SK-N-SH treated with all-trans-retinoic acid at 6 μM for 48 hours (cell line): Measurements from ENCODE around the gene UBE4B.
A peak's percentile ranks its signal among the peaks of the same experiment; 100 is the strongest.
"Not testable (repeated sequence)": the region's sequence is repeated elsewhere in the genome, so short reads cannot be mapped to it uniquely, and the experiment has no call there.

ENCODE experiments used
- ATAC-seq: fragments of 200-7000 bp; cut with Tn5 transposase; 3 replicates; pipeline ENCODE4 v1.9.1; 2020; ENCODE audit warnings: mild to moderate bottlenecking, moderate library complexity
- ARNTL ChIP-seq: fragments of 450-650 bp; formaldehyde crosslinking; IDR thresholded peaks from 2 replicates; pipeline ENCODE4 v1.5.0; 2020; ENCODE audit warnings: low read depth, mild to moderate bottlenecking, moderate library complexity, borderline replicate concordance
- BACH2 ChIP-seq: fragments of 250-450 bp; sonication (Bioruptor Pico); IDR thresholded peaks from 2 replicates; pipeline ENCODE4 v1.9.0; 2021; ENCODE audit warnings: mild to moderate bottlenecking, borderline replicate concordance
- CREB5 ChIP-seq: fragments of 250-450 bp; sonication (Bioruptor Pico); IDR thresholded peaks from 2 replicates; pipeline ENCODE4 v1.5.1; 2020; ENCODE audit warnings: low read depth, mild to moderate bottlenecking, moderate library complexity
- CSDC2 ChIP-seq: fragments of 250-450 bp; sonication (Bioruptor Pico); IDR thresholded peaks from 2 replicates; pipeline ENCODE4 v1.5.0; 2020; ENCODE audit warnings: mild to moderate bottlenecking, moderate library complexity
- ESRRG ChIP-seq: fragments of 250-450 bp; sonication (Bioruptor Pico); IDR thresholded peaks from 2 replicates; pipeline ENCODE4 v1.6.1; 2021; ENCODE audit warnings: mild to moderate bottlenecking
- GLIS3 ChIP-seq: fragments of 250-450 bp; sonication (Bioruptor Pico); IDR thresholded peaks from 2 replicates; pipeline ENCODE4 v1.5.0; 2020; ENCODE audit warnings: mild to moderate bottlenecking, moderate library complexity
- OSR1 ChIP-seq: fragments of 250-450 bp; sonication (Bioruptor Pico); IDR thresholded peaks from 2 replicates; pipeline ENCODE4 v1.8.0; 2022; ENCODE audit warnings: moderate library complexity, mild to moderate bottlenecking, inconsistent platforms
- POU6F1 ChIP-seq: fragments of 250-450 bp; sonication (Bioruptor Pico); IDR thresholded peaks from 2 replicates; pipeline ENCODE4 v1.8.0; 2021; ENCODE audit warnings: low read depth, mild to moderate bottlenecking, moderate library complexity, borderline replicate concordance
- PPARA ChIP-seq: fragments of 250-450 bp; sonication (Bioruptor Pico); IDR thresholded peaks from 2 replicates; pipeline ENCODE4 v1.5.0; 2020; ENCODE audit warnings: mild to moderate bottlenecking, borderline replicate concordance
- RARB ChIP-seq: fragments of 250-450 bp; sonication (Bioruptor Pico); IDR thresholded peaks from 2 replicates; pipeline ENCODE4 v1.8.0; 2021; ENCODE audit warnings: mild to moderate bottlenecking, moderate library complexity
- SNAI2 ChIP-seq: fragments of 250-450 bp; sonication (Bioruptor Pico); IDR thresholded peaks from 2 replicates; pipeline ENCODE4 v1.5.0; 2020; ENCODE audit warnings: mild to moderate bottlenecking, moderate library complexity
- TCF4 ChIP-seq: fragments of 250-450 bp; sonication (Bioruptor Pico); IDR thresholded peaks from 2 replicates; pipeline ENCODE4 v1.8.0; 2021; ENCODE audit warnings: mild to moderate bottlenecking, moderate library complexity, borderline replicate concordance
- TOX ChIP-seq: fragments of 250-450 bp; sonication (Bioruptor Pico); IDR thresholded peaks from 2 replicates; pipeline ENCODE4 v1.8.0; 2021; ENCODE audit warnings: mild to moderate bottlenecking, moderate library complexity, borderline replicate concordance
- TSHZ2 ChIP-seq: fragments of 250-450 bp; sonication (Bioruptor Pico); IDR thresholded peaks from 2 replicates; pipeline ENCODE4 v1.5.0; 2020; ENCODE audit warnings: mild to moderate bottlenecking, moderate library complexity
- ZFP3 ChIP-seq: fragments of 250-450 bp; sonication (Bioruptor Pico); IDR thresholded peaks from 2 replicates; pipeline ENCODE4 v1.5.0; 2020; ENCODE audit warnings: mild to moderate bottlenecking, moderate library complexity
- ZNF565 ChIP-seq: fragments of 450-650 bp; formaldehyde crosslinking; conservative IDR thresholded peaks from 2 replicates; pipeline ENCODE4 v1.5.0; 2020; ENCODE audit warnings: low read depth, mild to moderate bottlenecking, moderate library complexity
- ZNF70 ChIP-seq: fragments of 450-650 bp; formaldehyde crosslinking; IDR thresholded peaks from 2 replicates; pipeline ENCODE4 v1.5.0; 2020; ENCODE audit warnings: mild to moderate bottlenecking, moderate library complexity
- ZNF8 ChIP-seq: fragments of 450-650 bp; formaldehyde crosslinking; IDR thresholded peaks from 2 replicates; pipeline ENCODE4 v1.5.0; 2020; ENCODE audit warnings: mild to moderate bottlenecking, moderate library complexity
- TF ChIP-seq, protein P1 (sequence below): fragments of 250-450 bp; sonication (Bioruptor Pico); IDR thresholded peaks from 2 replicates; pipeline ENCODE4 v1.5.1; 2021; ENCODE audit warnings: mild to moderate bottlenecking, moderate library complexity
- TF ChIP-seq, protein P2 (sequence below): fragments of 250-450 bp; sonication (Bioruptor Pico); IDR thresholded peaks from 2 replicates; pipeline ENCODE4 v1.8.0; 2020; ENCODE audit warnings: mild to moderate bottlenecking, moderate library complexity, borderline replicate concordance

The UBE4B gene

GRCh38 chr1:10217748-10218441, 185.1 kb downstream of the UBE4B start:
- ATAC-seq = peak; percentile 68
- TF ChIP-seq PPARA (CRISPR knock-in tag) = no peak
- TF ChIP-seq TCF4 (CRISPR knock-in tag) = no peak
- TF ChIP-seq TSHZ2 (CRISPR knock-in tag) = no peak
- TF ChIP-seq ZNF8 (CRISPR knock-in tag) = no peak
- no peak for TF ChIP-seq GLIS3 (CRISPR knock-in tag)
- TF ChIP-seq RARB (CRISPR knock-in tag) = no peak
- TF ChIP-seq BACH2 (CRISPR knock-in tag) = no peak
- TF ChIP-seq CSDC2 (CRISPR knock-in tag) = no peak
- TF ChIP-seq, protein P1, sequence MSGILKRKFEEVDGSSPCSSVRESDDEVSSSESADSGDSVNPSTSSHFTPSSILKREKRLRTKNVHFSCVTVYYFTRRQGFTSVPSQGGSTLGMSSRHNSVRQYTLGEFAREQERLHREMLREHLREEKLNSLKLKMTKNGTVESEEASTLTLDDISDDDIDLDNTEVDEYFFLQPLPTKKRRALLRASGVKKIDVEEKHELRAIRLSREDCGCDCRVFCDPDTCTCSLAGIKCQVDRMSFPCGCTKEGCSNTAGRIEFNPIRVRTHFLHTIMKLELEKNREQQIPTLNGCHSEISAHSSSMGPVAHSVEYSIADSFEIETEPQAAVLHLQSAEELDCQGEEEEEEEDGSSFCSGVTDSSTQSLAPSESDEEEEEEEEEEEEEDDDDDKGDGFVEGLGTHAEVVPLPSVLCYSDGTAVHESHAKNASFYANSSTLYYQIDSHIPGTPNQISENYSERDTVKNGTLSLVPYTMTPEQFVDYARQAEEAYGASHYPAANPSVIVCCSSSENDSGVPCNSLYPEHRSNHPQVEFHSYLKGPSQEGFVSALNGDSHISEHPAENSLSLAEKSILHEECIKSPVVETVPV (CRISPR knock-in tag) = no peak
- TF ChIP-seq, protein P2, sequence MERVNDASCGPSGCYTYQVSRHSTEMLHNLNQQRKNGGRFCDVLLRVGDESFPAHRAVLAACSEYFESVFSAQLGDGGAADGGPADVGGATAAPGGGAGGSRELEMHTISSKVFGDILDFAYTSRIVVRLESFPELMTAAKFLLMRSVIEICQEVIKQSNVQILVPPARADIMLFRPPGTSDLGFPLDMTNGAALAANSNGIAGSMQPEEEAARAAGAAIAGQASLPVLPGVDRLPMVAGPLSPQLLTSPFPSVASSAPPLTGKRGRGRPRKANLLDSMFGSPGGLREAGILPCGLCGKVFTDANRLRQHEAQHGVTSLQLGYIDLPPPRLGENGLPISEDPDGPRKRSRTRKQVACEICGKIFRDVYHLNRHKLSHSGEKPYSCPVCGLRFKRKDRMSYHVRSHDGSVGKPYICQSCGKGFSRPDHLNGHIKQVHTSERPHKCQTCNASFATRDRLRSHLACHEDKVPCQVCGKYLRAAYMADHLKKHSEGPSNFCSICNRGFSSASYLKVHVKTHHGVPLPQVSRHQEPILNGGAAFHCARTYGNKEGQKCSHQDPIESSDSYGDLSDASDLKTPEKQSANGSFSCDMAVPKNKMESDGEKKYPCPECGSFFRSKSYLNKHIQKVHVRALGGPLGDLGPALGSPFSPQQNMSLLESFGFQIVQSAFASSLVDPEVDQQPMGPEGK = no peak
- no peak for TF ChIP-seq SNAI2 (CRISPR knock-in tag)
- TF ChIP-seq ARNTL = no peak
- no peak for TF ChIP-seq ZNF565 (CRISPR knock-in tag)
- TF ChIP-seq POU6F1 (CRISPR knock-in tag) = no peak
- no peak for TF ChIP-seq CREB5 (CRISPR knock-in tag)

DNA sequence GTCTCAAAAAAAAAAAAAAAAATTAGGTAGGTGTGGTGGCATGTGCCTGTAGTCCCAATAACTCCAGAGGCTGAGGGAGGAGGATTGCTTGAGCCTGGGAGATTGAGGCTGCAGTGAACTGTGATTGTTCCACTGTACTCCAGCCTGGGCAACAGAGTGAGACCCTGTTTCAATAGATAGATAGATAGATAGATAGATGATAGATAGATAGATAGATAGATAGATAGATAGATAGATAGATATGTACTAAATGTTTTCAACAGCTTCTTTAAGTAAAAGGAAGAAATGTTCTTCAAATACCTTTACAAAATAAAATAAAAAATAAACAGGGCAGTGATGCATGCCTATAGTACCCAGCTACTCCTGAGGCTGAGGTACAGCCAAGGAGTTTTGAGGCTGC, 187.4 kb downstream of the UBE4B start:
- TF ChIP-seq TOX (CRISPR knock-in tag) (no peak), ZNF565 (CRISPR knock-in tag) (no peak), GLIS3 (CRISPR knock-in tag) (no peak), OSR1 (CRISPR knock-in tag) (no peak), CREB5 (CRISPR knock-in tag) (no peak), POU6F1 (CRISPR knock-in tag) (no peak), ZNF70 (no peak), TSHZ2 (CRISPR knock-in tag) (no peak), CSDC2 (CRISPR knock-in tag) (no peak), ZFP3 (CRISPR knock-in tag) (no peak), ESRRG (CRISPR knock-in tag) (no peak)
- TF ChIP-seq, protein P1 (CRISPR knock-in tag) = no peak
- no peak for ATAC-seq

- ATAC-seq = not testable (repeated sequence)
These were observed 187.9 kb downstream of the UBE4B start for GRCh38 chr1:10220657-10221056.
